HCT116 (cell line): ENCODE measurements around the gene SEC22A.

Experiments used
- SIN3A ChIP-seq: IDR thresholded peaks from 2 replicates; pipeline ENCODE4 v1.6.1; 2012; ENCODE audit warnings: low read depth
- ZNF274 ChIP-seq: fragments of 200-500 bp; sonication (Bioruptor generic); IDR thresholded peaks from 2 replicates; pipeline ENCODE4 v1.6.1; 2014; ENCODE audit warnings: mild to moderate bottlenecking, low read depth, low read length, inconsistent platforms
- TF ChIP-seq, protein P1 (sequence below): IDR thresholded peaks from 2 replicates; pipeline ENCODE4 v1.6.1; 2012

DNA sequence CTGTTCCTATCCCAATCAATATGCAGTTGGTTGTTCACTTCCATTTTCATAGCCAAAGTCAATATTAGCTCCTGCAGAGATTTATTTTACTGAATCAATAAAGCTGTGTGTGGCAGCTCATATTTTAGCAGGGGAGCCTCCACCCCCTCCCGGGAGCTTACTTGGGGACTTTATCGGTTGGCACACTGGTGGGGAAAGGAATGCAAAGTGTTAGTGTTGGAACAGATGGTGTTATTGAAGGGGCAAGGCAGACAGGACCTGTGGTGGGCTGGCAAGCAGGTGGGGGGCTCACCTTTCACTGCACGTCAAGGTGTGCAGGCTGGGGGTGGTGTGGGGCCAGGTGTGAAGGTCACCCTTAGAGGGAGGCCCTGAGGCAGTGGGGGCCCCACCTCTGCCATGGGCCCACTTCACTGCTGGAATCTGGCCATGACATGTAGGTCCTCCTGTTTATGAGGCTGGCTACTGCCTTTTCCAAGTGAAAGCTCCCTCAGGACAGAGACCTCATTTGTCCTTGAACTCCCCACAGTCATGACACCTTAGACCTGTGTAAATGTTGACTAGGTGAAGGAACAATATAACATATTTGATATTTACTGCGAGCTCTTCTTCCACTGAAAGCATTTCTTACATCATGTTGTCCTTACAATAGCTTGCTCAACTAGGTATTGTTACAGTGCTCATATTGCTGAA, 44.0 kb upstream of the SEC22A start:
- TF ChIP-seq ZNF274 (no peak), SIN3A (no peak)
- TF ChIP-seq, protein P1, sequence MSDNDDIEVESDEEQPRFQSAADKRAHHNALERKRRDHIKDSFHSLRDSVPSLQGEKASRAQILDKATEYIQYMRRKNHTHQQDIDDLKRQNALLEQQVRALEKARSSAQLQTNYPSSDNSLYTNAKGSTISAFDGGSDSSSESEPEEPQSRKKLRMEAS, result no peak
